HG03342 (cell line): ENCODE data around the gene USH1C.

ENCODE experiments used
- ATAC-seq: cut with Tn5 transposase; IDR thresholded peaks from one replicate; pipeline ENCODE4 v1.9.1; 2021; ENCODE audit warnings: mild to moderate bottlenecking, moderate library complexity; ENCODE audit not compliant: unreplicated experiment

USH1C gene

GRCh38 chr11:17508791-17509190 is 35.4 kb downstream of the USH1C start:
- no peak for ATAC-seq

DNA sequence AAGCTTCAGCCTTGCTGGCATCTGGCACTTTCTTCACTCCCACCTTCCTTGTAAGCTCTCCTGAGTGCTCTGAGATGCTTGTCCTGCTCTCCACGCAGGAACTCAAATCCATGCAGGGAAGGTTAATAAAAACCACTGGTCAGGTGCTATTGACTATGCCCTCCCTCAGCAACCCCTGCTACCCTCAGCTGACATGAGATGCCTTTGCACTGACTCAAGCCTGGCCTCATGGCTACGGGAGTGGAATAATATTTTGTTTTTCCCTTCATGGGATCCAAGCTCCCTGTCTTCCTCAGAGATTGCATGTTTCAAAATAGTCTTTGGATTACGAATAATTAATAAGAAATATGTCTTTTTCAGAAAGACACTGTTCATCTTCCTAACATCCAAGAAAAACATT is 35.9 kb downstream of the USH1C start:
- no peak for ATAC-seq

DNA sequence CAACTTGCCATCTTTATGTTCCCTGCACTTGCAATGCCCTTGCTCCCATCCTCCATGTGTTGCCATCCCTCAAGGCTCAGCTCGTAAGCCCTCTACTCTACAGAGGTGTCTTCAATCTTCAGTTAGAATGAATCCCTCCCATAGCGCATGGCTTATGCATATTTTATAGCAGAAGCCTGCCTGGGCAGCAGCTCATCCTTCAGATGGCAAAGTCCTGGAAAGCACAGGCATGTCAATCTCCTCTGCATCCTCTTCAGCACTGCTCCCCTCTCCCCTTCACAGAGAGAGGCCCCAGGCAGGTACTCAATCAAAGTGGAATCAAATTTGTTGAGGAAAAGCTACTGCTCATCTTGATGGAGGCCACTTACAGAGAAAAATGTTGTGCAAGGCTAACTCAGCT is 36.4 kb downstream of the USH1C start:
- no peak for ATAC-seq

GRCh38 chr11:17506942-17507341 is 37.3 kb downstream of the USH1C start:
- ATAC-seq: peak; percentile 70

- no peak for ATAC-seq
Observed at GRCh38 chr11:17506314-17506713, 37.9 kb downstream of the USH1C start.

- ATAC-seq: no peak
Observed at GRCh38 chr11:17505146-17505545, 39.1 kb downstream of the USH1C start.

DNA sequence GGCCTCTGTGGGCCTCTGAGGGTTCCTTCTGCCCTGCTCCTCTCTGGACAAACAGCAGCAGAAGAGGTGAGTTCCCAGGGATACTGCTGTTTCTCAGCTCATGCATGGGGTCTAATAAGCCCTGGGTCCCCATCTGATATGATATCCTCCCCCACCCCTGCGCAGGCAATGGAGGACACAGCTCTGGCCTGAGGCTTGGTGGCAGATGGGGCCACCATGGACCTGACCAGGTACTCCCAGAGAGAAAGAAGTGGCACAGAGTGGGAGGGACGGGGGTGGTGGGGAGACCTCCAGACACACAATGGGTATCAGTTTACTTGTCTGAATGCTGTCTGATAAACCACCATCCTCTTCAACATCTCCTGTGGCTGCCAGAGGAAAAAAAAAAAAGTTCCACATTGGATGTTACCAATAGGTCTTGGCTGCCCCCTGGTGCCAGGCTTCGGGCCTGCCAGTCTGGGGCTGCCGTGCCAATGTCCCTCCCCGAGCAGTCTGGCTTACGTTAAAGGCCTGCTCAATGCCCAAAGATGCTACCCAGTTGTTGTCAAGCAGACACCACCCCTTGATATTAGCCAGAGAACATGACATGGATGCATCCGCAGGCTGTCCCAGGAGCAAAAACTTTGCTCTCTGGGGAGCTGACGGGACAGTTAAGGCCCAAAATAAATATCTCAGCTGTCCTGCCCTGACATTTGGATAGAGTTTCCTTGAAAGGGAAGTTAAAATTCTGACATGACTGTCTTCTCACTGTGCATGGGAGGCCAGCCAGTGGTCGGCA is 39.7 kb downstream of the USH1C start:
- ATAC-seq: peak; percentile 45

DNA sequence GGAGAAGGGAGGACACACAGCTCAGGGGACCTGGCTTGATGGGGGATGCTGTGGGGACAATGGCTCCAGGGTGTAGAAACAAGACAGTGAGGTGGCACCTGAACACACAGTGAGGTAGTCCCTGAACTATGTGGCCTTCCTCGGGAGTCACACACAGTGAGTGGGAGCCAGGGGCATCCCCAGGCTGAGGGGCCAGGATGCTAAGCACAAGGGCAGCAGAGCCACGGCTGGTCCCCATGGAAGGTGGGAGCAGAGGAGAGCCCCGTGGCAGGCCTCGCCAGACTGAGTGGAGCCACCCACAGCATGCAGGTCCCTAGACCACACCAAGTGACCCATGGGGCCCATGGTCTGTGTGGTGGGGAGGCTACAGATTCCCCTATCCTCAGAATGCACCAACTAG is 41.6 kb downstream of the USH1C start:
- ATAC-seq: no peak

GRCh38 chr11:17500673-17501072 is 43.5 kb downstream of the USH1C start:
- no peak for ATAC-seq

- no peak for ATAC-seq
Observed at GRCh38 chr11:17498475-17498874, 45.7 kb downstream of the USH1C start.

- ATAC-seq: no peak
Observed at GRCh38 chr11:17498058-17498457, 46.2 kb downstream of the USH1C start.

DNA sequence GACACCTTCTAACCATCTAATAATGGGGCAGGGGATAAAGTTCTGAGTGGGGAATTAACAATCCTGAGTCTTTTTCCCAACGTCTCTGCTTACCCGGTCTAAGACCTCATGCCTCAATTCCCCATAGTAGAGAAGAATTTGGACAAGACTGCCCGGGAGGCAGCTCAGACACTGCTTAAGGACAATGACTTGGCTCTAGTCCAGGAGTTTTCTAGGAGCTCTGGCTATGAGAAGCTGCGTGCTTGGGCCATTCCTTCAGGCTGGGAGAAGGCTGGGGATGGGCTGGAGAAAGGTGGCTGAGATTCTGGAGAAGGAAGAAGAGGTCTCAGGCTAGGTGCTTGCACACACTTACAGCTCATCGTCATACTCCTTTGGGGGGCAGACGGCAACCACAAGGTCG is 47.8 kb downstream of the USH1C start:
- no peak for ATAC-seq

DNA sequence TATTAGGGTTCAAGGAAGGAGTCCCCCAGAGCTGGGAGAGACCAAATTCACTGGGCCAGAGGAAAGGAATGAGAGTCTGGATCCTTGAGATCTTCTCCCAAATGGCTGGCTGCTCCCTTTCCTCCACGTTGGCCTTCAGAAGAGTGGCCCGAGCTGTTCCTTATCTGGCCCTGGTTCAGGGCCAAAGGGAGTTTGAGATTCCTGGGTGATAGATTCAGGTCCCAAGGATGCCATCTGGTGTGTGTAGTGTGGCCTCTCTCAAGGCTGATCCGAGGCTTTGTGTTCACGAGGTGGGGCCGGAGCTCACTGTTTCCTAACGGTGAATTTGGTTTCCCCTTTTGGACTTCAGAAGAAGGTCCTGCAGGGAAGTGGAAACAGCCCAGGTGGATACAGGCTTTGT is 50.2 kb downstream of the USH1C start:
- ATAC-seq: no peak

DNA sequence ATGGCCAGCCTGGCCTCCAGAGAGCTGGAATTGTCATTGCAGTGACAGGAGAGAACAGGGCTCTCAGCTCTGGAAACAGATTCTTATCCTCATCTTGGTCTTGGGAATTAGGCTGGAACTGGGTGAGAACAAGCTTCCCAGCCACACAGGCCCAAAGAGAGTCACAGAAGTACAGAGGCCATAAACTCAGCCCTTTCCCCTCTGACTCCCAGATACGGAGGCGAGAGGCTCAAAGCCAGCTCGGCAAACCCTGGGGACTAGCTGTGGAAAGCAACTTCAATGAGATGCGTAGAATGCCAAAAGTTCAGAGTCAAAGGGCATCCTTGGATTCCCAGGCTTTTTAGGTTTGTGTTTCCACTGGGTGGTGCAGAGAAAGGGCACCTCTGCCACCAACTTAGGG is 53.3 kb downstream of the USH1C start:
- ATAC-seq: no peak

GRCh38 chr11:17490232-17490631 is 54.0 kb downstream of the USH1C start:
- no peak for ATAC-seq

DNA sequence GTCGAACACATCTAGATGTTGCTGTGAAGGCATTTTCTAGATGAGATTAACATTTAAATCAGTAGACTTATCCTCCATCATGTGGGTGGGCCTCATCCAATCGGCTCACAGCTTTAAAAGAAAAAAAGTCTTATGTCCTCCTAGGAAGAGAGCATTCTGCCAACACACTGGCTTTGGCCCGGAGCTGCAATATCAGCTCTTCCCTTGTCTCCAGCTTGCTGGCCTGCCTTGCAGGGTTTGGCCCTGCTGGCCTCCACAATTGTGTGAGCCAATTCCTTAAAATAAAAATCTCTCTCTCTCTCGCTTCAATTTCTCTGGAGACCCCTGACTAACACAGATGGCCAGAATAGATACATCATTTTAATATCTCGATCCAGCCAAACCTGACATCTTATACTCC is 54.5 kb downstream of the USH1C start:
- ATAC-seq: no peak

- no peak for ATAC-seq
Observed at GRCh38 chr11:17488563-17488962, 55.7 kb downstream of the USH1C start.

GRCh38 chr11:17486646-17487045 is 57.6 kb downstream of the USH1C start:
- ATAC-seq: no peak

DNA sequence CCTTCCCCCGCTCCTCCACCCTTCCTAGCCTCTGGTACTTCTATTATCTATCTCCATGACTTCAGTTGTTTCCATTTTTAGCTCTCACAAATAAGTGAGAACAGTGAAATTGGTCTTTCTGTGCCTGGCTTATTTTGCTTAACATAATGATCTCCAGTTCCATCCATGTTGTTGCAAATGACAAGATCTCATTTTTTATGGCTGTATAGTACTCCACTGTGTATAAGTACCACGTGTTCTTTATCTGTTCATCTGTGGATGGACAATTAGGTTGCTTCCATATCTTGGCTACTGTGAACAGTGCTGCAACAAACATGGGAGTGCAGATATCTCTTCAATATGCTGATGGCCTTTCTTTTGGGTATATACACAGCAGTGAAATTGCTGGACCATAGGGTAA is 60.7 kb downstream of the USH1C start:
- ATAC-seq: no peak

DNA sequence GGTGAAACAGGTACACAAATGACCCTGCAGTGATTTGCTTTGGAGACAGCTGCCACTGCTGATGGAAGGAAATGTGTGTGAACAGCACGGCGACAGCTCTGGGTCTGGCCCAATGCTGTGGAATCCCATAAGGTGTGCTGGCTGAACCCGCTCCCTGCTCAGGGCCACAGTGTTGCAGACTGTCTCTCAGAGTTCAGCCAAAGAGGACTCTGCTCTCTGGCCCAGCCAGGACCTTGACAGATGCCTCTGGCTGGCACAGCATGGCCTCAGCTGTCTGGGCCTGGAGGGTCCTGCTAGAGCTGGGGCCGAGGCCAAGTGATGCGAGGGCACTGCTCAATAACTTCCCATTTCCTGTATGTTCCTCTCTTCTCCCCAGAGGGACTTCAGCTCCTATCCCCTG is 62.3 kb downstream of the USH1C start:
- no peak for ATAC-seq

GRCh38 chr11:17479284-17480214 is 64.7 kb downstream of the USH1C start:
- no peak for ATAC-seq

DNA sequence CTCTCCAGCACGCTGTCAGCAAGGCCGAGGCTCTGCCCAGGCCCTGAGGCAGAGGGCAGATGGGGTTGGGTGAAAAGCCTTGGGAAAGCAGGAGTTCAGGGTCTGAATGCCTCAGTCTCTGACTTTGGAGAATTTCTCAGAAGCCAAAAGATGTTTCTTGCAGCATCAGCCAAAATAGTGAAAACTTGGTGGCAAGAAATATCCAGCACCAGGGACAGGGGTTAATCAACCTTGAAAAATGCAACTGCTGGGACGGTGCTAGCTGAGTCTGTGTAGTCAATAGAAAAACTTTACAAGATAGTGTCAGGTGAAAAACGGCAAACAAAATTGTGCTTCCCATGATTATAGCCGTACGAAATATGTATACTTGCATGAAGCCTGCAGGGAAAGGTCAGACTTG is 66.1 kb downstream of the USH1C start:
- ATAC-seq: no peak
